Ammon's horn (tissue), 1 donor: ENCODE results near the gene COL25A1.
A peak's percentile ranks its signal among the peaks of the same experiment; 100 is the strongest.

Source experiments
- DNase-seq: peaks from one replicate; pipeline ENCODE4 v3.0.0-alpha.2; 2016; ENCODE audit warnings: low spot score

COL25A1 gene

GRCh38 chr4:108861334-108861733 lies 441.1 kb downstream of the COL25A1 start:
- no peak for DNase-seq

GRCh38 chr4:108854786-108855185 lies 447.7 kb downstream of the COL25A1 start:
- DNase-seq, result no peak

- no peak for DNase-seq
Measured at GRCh38 chr4:108852691-108853090, 449.8 kb downstream of the COL25A1 start.

GRCh38 chr4:108851366-108851765 lies 451.1 kb downstream of the COL25A1 start:
- no peak for DNase-seq

GRCh38 chr4:108850219-108850649 lies 452.2 kb downstream of the COL25A1 start:
- DNase-seq, result no peak

GRCh38 chr4:108849611-108850168 lies 452.8 kb downstream of the COL25A1 start:
- no peak for DNase-seq

GRCh38 chr4:108846568-108846967 lies 455.9 kb downstream of the COL25A1 start:
- no peak for DNase-seq

- DNase-seq, result no peak
Measured at GRCh38 chr4:108840426-108840975, 462.0 kb downstream of the COL25A1 start.

GRCh38 chr4:108839333-108839732 lies 463.1 kb downstream of the COL25A1 start:
- no peak for DNase-seq

GRCh38 chr4:108838451-108838850 lies 464.0 kb downstream of the COL25A1 start:
- DNase-seq, result no peak

- DNase-seq, result peak; percentile 50
Measured at GRCh38 chr4:108834835-108835384, 467.5 kb downstream of the COL25A1 start.

GRCh38 chr4:108834166-108834834 lies 468.2 kb downstream of the COL25A1 start:
- DNase-seq, result peak; percentile 54

GRCh38 chr4:108833046-108833445 lies 469.4 kb downstream of the COL25A1 start:
- DNase-seq, result no peak

- no peak for DNase-seq
Measured at GRCh38 chr4:108831886-108832285, 470.6 kb downstream of the COL25A1 start.

- no peak for DNase-seq
Measured at GRCh38 chr4:108831291-108831690, 471.2 kb downstream of the COL25A1 start.

GRCh38 chr4:108830509-108831244 lies 471.8 kb downstream of the COL25A1 start:
- DNase-seq, result peak; percentile 12

GRCh38 chr4:108829966-108830492 lies 472.4 kb downstream of the COL25A1 start:
- DNase-seq, result no peak

GRCh38 chr4:108828620-108829019 lies 473.8 kb downstream of the COL25A1 start:
- no peak for DNase-seq

- DNase-seq, result no peak
Measured at GRCh38 chr4:108825737-108826136, 476.7 kb downstream of the COL25A1 start.

GRCh38 chr4:108821351-108821930 lies 481.0 kb downstream of the COL25A1 start:
- DNase-seq, result no peak

GRCh38 chr4:108820492-108821350 lies 481.7 kb downstream of the COL25A1 start:
- no peak for DNase-seq
